T-helper 17 cell (primary cell): Measurements from ENCODE around the gene GSTO2. TPM values are rescaled to one million over a fixed set of nuclear protein-coding genes. Genes with fewer than 3 reads are reported as not detected.

Experiments
- ATAC-seq: fragments of 150-1000 bp; cut with Tn5 transposase; 2 replicates; pipeline ENCODE4 v1.10.0; 2021; ENCODE audit warnings: mild to moderate bottlenecking, moderate library complexity
- DNase-seq, 3 donors: peaks; one replicate each; pipeline versions ENCODE4 v3.0.0 to v3.0.0-alpha.2; 2020 to 2021
- H3K9me3 ChIP-seq: one replicate; pipeline ENCODE4 v1.7.0; 2013; ENCODE audit warnings: low read length, mild to moderate bottlenecking; ENCODE audit not compliant: control insufficient read depth, poor library complexity, severe bottlenecking
- H3K27ac Mint-ChIP-seq: one replicate; pipeline ENCODE4 v1.8.0; 2022; ENCODE audit warnings: mild to moderate bottlenecking, moderate library complexity, mixed read lengths
- H3K27me3 Mint-ChIP-seq: one replicate; pipeline ENCODE4 v1.8.0; 2022; ENCODE audit warnings: mixed read lengths
- H3K36me3 Mint-ChIP-seq: one replicate; pipeline ENCODE4 v1.8.0; 2022; ENCODE audit warnings: low read depth, mixed read lengths
- H3K4me1 Mint-ChIP-seq: one replicate; pipeline ENCODE4 v1.8.0; 2022; ENCODE audit warnings: mild to moderate bottlenecking, mixed read lengths
- H3K4me3 Mint-ChIP-seq: one replicate; pipeline ENCODE4 v1.8.0; 2022; ENCODE audit warnings: mild to moderate bottlenecking, moderate library complexity, mixed read lengths
- total RNA-seq, 4 donors: library from RNA in 2 of 4; stranded (reverse) in 2 of 4; gene quantifications; one replicate each; pipeline ENCODE4 v1.2.3 and lab custom pipeline; 2022 to 2026

Gene GSTO2
- total RNA-seq, 2 donors from 2014 or later = 0.70 to 1.1 TPM

- no peak for DNase-seq
- peaks cover 7% of the 10 kb centered on the region for H3K4me1 Mint-ChIP-seq
- H3K9me3 ChIP-seq = no peaks in the 10 kb centered on the region
- no peak overlapping the region for H3K27ac Mint-ChIP-seq
- peaks cover 22% of the 10 kb centered on the region for H3K27me3 Mint-ChIP-seq
- no peak for ATAC-seq
- no peak overlapping the region for H3K4me3 Mint-ChIP-seq
- no peaks in the 10 kb centered on the region for H3K36me3 Mint-ChIP-seq
These were observed 8.8 kb downstream of the GSTO2 start for GRCh38 chr10:104277785-104278184.

GRCh38 chr10:104279550-104280259 lies 10.7 kb downstream of the GSTO2 start:
- Mint-ChIP-seq H3K4me1 (peaks cover 4% of the 10 kb centered on the region), H3K4me3 (no peak overlapping the region), H3K27ac (no peak overlapping the region), H3K36me3 (no peaks in the 10 kb centered on the region), H3K27me3 (peaks cover 22% of the 10 kb centered on the region)
- no peak for DNase-seq
- no peaks in the 10 kb centered on the region for H3K9me3 ChIP-seq
- no peak for ATAC-seq

- H3K27ac Mint-ChIP-seq = no peak overlapping the region
- no peak for DNase-seq
These were observed 12.7 kb downstream of the GSTO2 start for GRCh38 chr10:104281694-104282093.

GRCh38 chr10:104284846-104285245 lies 15.9 kb downstream of the GSTO2 start:
- ATAC-seq (no peak), DNase-seq (no peak)
- H3K9me3 ChIP-seq = no peaks in the 10 kb centered on the region
- H3K27me3 Mint-ChIP-seq = peaks cover 25% of the 10 kb centered on the region
- no peaks in the 10 kb centered on the region for H3K36me3 Mint-ChIP-seq
- no peak overlapping the region for H3K4me3 Mint-ChIP-seq
- no peak overlapping the region for H3K27ac Mint-ChIP-seq
- H3K4me1 Mint-ChIP-seq = peaks cover 3% of the 10 kb centered on the region

More at GRCh38 chr10:104281694-104282093, 12.7 kb downstream of the GSTO2 start:
- Mint-ChIP-seq H3K36me3 (no peaks in the 10 kb centered on the region), H3K4me1 (peaks cover 3% of the 10 kb centered on the region), H3K27me3 (peaks cover 26% of the 10 kb centered on the region), H3K4me3 (no peak overlapping the region)
- H3K9me3 ChIP-seq = no peaks in the 10 kb centered on the region
- ATAC-seq = no peak

GRCh38 chr10:104286939-104287338 lies 18.0 kb downstream of the GSTO2 start:
- peaks cover 8% of the 10 kb centered on the region for H3K4me1 Mint-ChIP-seq
- H3K27ac Mint-ChIP-seq = no peak overlapping the region
- H3K4me3 Mint-ChIP-seq = no peak overlapping the region
- no peaks in the 10 kb centered on the region for H3K9me3 ChIP-seq
- no peak for DNase-seq
- no peak for ATAC-seq
- peaks cover 28% of the 10 kb centered on the region for H3K27me3 Mint-ChIP-seq
- H3K36me3 Mint-ChIP-seq = no peaks in the 10 kb centered on the region

GRCh38 chr10:104288355-104288754 lies 19.4 kb downstream of the GSTO2 start:
- Mint-ChIP-seq H3K4me3 (no peak overlapping the region), H3K27me3 (peaks cover 27% of the 10 kb centered on the region), H3K4me1 (peaks cover 5% of the 10 kb centered on the region), H3K36me3 (no peaks in the 10 kb centered on the region), H3K27ac (no peak overlapping the region)
- ATAC-seq (no peak), DNase-seq (no peak)
- H3K9me3 ChIP-seq = no peaks in the 10 kb centered on the region

- ATAC-seq (peak; percentile 100), DNase-seq (peak; percentile 79 to 85 (median 83))
- no peaks in the 10 kb centered on the region for H3K36me3 Mint-ChIP-seq
- no peaks in the 10 kb centered on the region for H3K9me3 ChIP-seq
- H3K27me3 Mint-ChIP-seq = peaks cover 23% of the 10 kb centered on the region
- peak overlapping the region; percentile 41 for H3K27ac Mint-ChIP-seq
- H3K4me1 Mint-ChIP-seq = peaks cover 5% of the 10 kb centered on the region
- no peak overlapping the region for H3K4me3 Mint-ChIP-seq
These were observed 22.5 kb downstream of the GSTO2 start for GRCh38 chr10:104291439-104291951.

- H3K9me3 ChIP-seq = no peaks in the 10 kb centered on the region
- ATAC-seq (no peak), DNase-seq (no peak)
- H3K4me3 Mint-ChIP-seq = no peak overlapping the region
- H3K36me3 Mint-ChIP-seq = no peaks in the 10 kb centered on the region
- H3K4me1 Mint-ChIP-seq = peaks cover 5% of the 10 kb centered on the region
- H3K27ac Mint-ChIP-seq = no peak overlapping the region
- peaks cover 23% of the 10 kb centered on the region for H3K27me3 Mint-ChIP-seq
These were observed 24.0 kb downstream of the GSTO2 start for GRCh38 chr10:104293011-104293410.

GRCh38 chr10:104293781-104294321 lies 24.9 kb downstream of the GSTO2 start:
- no peak overlapping the region for H3K4me3 Mint-ChIP-seq
- ATAC-seq = no peak

GRCh38 chr10:104296687-104297436 lies 27.9 kb downstream of the GSTO2 start:
- no peak for ATAC-seq
- H3K27ac Mint-ChIP-seq = no peak overlapping the region

More at GRCh38 chr10:104293781-104294321, 24.9 kb downstream of the GSTO2 start:
- H3K4me1 Mint-ChIP-seq = peaks cover 5% of the 10 kb centered on the region
- H3K27me3 Mint-ChIP-seq = peaks cover 16% of the 10 kb centered on the region
- no peaks in the 10 kb centered on the region for H3K36me3 Mint-ChIP-seq
- DNase-seq = no peak
- no peak overlapping the region for H3K27ac Mint-ChIP-seq
- no peaks in the 10 kb centered on the region for H3K9me3 ChIP-seq

GRCh38 chr10:104297697-104298660 lies 29.0 kb downstream of the GSTO2 start:
- H3K27me3 Mint-ChIP-seq = peaks cover 23% of the 10 kb centered on the region
- no peaks in the 10 kb centered on the region for H3K36me3 Mint-ChIP-seq
- no peaks in the 10 kb centered on the region for H3K9me3 ChIP-seq
- H3K4me3 Mint-ChIP-seq = no peak overlapping the region
- no peak overlapping the region for H3K27ac Mint-ChIP-seq
- peaks cover 6% of the 10 kb centered on the region for H3K4me1 Mint-ChIP-seq
- no peak for DNase-seq
- no peak for ATAC-seq

More at GRCh38 chr10:104296687-104297436, 27.9 kb downstream of the GSTO2 start:
- H3K9me3 ChIP-seq = no peaks in the 10 kb centered on the region
- peaks cover 23% of the 10 kb centered on the region for H3K27me3 Mint-ChIP-seq
- no peaks in the 10 kb centered on the region for H3K36me3 Mint-ChIP-seq
- no peak for DNase-seq
- H3K4me1 Mint-ChIP-seq = peaks cover 6% of the 10 kb centered on the region
- no peak overlapping the region for H3K4me3 Mint-ChIP-seq

- H3K36me3 Mint-ChIP-seq = peaks cover 3% of the 10 kb centered on the region
- H3K4me1 Mint-ChIP-seq = peaks cover 6% of the 10 kb centered on the region
- no peaks in the 10 kb centered on the region for H3K9me3 ChIP-seq
- ATAC-seq (no peak), DNase-seq (no peak)
- peaks cover 23% of the 10 kb centered on the region for H3K27me3 Mint-ChIP-seq
- H3K4me3 Mint-ChIP-seq = no peak overlapping the region
- no peak overlapping the region for H3K27ac Mint-ChIP-seq
These were observed 30.3 kb downstream of the GSTO2 start for GRCh38 chr10:104299031-104299904.
